A673 (cell line): ENCODE results near the gene NCOR1. TPM values are rescaled to one million over a fixed set of nuclear protein-coding genes. Genes with fewer than 3 reads are reported as not detected.
"Not testable (repeated sequence)": the region's sequence is repeated elsewhere in the genome, so short reads cannot be mapped to it uniquely, and the experiment has no call there.

Source experiments
- BruUV-seq: library from RNA; stranded (reverse); fragments of 400-500 nt; replicated peaks from 2 replicates; lab custom pipeline; 2021; lab: Mats Ljungman, UMichigan
- CTCF ChIA-PET: fragments of 300-600 bp; sonication (Branson Sonifier 250); formaldehyde crosslinking; loops from one replicate; lab custom pipeline; 2022; ENCODE audit warnings: antibody characterized with exemption; lab: Charles Lee
- POLR2A ChIA-PET: fragments of 300-600 bp; sonication (Branson Sonifier 250); formaldehyde crosslinking; loops from one replicate; lab custom pipeline; 2022; ENCODE audit warnings: antibody characterized with exemption; ENCODE audit not compliant: low non-redundant PET; lab: Charles Lee
- DNase-seq: peaks from one replicate; pipeline ENCODE4 v3.0.0-alpha.2; 2015; ENCODE audit warnings: low spot score
- H3K27ac ChIP-seq: fragments of 200-600 bp; sonication (generic); 2 replicates; pipeline ENCODE4 v1.5.1; 2016; ENCODE audit warnings: mixed run types, low read depth, mild to moderate bottlenecking, mixed read lengths, antibody characterized with exemption, low read length; ENCODE audit not compliant: poor library complexity, severe bottlenecking
- H3K27me3 ChIP-seq: fragments of 200-600 bp; sonication (generic); replicated peaks from 2 replicates; pipeline ENCODE4 v1.6.1; 2017; ENCODE audit warnings: mixed run types, low read depth, mild to moderate bottlenecking, mixed read lengths, antibody characterized with exemption, low read length; ENCODE audit not compliant: insufficient read depth, poor library complexity
- H3K36me3 ChIP-seq: fragments of 200-600 bp; sonication (generic); 2 replicates; pipeline ENCODE4 v1.6.1; 2016; ENCODE audit warnings: mixed run types, mild to moderate bottlenecking, mixed read lengths, antibody characterized with exemption, low read length; ENCODE audit not compliant: insufficient read depth, poor library complexity, severe bottlenecking
- H3K4me1 ChIP-seq: fragments of 200-600 bp; sonication (generic); 2 replicates; pipeline ENCODE4 v1.6.1; 2017; ENCODE audit warnings: mixed run types, mild to moderate bottlenecking, mixed read lengths, antibody characterized with exemption, low read length; ENCODE audit not compliant: insufficient read depth, poor library complexity, severe bottlenecking
- H3K4me3 ChIP-seq: fragments of 200-600 bp; sonication (generic); 2 replicates; pipeline ENCODE4 v1.5.1; 2016; ENCODE audit warnings: low read depth, mixed run types, mild to moderate bottlenecking, mixed read lengths, low read length; ENCODE audit not compliant: poor library complexity, severe bottlenecking
- H3K9me3 ChIP-seq: fragments of 200-600 bp; sonication (generic); 2 replicates; pipeline ENCODE4 v1.6.1; 2016; ENCODE audit warnings: mixed run types, low read depth, mild to moderate bottlenecking, mixed read lengths, antibody characterized with exemption, low read length; ENCODE audit not compliant: poor library complexity, severe bottlenecking
- EZH2 ChIP-seq: fragments of 200-600 bp; sonication (generic); IDR thresholded peaks from 2 replicates; pipeline ENCODE4 v1.6.1; 2017; ENCODE audit warnings: borderline replicate concordance, low read depth, mild to moderate bottlenecking, mixed read lengths, antibody characterized with exemption, low read length; ENCODE audit not compliant: poor library complexity, severe bottlenecking
- intact Hi-C: fragments of 100-400 bp; cut with micrococcal nuclease; formaldehyde crosslinking; loops from one replicate; pipeline ENCODE4 v1.10.0; 2022; ENCODE audit not compliant: unreplicated experiment
- total RNA-seq: library from RNA; stranded (reverse); gene quantifications from 2 replicates; pipeline ENCODE4 v1.2.3, GENCODE V29; 2021
- TF ChIP-seq, protein P1 (sequence below): fragments of 300-800, 200-600 bp; sonication (generic); conservative IDR thresholded peaks from 2 replicates; pipeline ENCODE4 v1.5.1; 2017; ENCODE audit warnings: low read depth, mild to moderate bottlenecking, antibody characterized with exemption, low read length, moderate library complexity, mixed read lengths

The NCOR1 gene
- total RNA-seq, 1 experiment from 2014 or later: 150 TPM

GRCh38 chr17:16121915-16122314 is 93.4 kb downstream of the NCOR1 start:
- intact Hi-C loops: no loop called here
- Histone ChIP-seq H3K27ac (no peak overlapping the region), H3K4me1 (no peaks in the 10 kb centered on the region), H3K27me3 (no peaks in the 10 kb centered on the region), H3K4me3 (no peak overlapping the region), H3K36me3 (peaks cover 57% of the 10 kb centered on the region), H3K9me3 (no peaks in the 10 kb centered on the region)
- ChIA-PET POLR2A (no interaction called here), CTCF (no interaction called here)
- DNase-seq: no peak
- BruUV-seq: no TSS peak
- TF ChIP-seq, protein P1, sequence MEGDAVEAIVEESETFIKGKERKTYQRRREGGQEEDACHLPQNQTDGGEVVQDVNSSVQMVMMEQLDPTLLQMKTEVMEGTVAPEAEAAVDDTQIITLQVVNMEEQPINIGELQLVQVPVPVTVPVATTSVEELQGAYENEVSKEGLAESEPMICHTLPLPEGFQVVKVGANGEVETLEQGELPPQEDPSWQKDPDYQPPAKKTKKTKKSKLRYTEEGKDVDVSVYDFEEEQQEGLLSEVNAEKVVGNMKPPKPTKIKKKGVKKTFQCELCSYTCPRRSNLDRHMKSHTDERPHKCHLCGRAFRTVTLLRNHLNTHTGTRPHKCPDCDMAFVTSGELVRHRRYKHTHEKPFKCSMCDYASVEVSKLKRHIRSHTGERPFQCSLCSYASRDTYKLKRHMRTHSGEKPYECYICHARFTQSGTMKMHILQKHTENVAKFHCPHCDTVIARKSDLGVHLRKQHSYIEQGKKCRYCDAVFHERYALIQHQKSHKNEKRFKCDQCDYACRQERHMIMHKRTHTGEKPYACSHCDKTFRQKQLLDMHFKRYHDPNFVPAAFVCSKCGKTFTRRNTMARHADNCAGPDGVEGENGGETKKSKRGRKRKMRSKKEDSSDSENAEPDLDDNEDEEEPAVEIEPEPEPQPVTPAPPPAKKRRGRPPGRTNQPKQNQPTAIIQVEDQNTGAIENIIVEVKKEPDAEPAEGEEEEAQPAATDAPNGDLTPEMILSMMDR: no peak
- no peak for TF ChIP-seq EZH2

GRCh38 chr17:16120937-16121336 is 94.4 kb downstream of the NCOR1 start:
- H3K4me3 ChIP-seq: no peak overlapping the region
- intact Hi-C loops: no loop called here
- H3K36me3 ChIP-seq: peaks cover 59% of the 10 kb centered on the region
- CTCF ChIA-PET: no interaction called here
- POLR2A ChIA-PET: no interaction called here
- no peaks in the 10 kb centered on the region for H3K4me1 ChIP-seq
- no peaks in the 10 kb centered on the region for H3K27me3 ChIP-seq
- DNase-seq: no peak
- no peak overlapping the region for H3K27ac ChIP-seq
- TF ChIP-seq, protein P1: no peak
- no peak for TF ChIP-seq EZH2
- H3K9me3 ChIP-seq: no peaks in the 10 kb centered on the region
- no TSS peak for BruUV-seq

DNA sequence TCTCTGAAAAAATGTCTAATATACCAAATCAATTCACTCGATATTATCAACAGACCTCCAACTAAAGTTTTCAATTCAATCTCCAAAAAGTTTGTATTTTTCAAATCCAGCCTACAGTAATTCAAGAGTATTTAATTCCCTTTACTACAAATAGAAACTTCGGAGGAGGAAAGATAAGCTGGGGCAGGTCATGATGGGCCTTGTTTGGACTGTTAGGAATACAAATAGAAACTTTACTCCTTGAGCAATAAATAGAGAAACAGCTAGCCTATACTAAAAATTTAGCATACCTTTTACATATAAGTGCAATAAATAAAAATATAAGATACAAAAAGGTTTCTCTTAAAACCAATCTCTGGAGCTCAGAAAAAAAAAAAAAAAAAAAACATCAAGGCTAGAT is 98.2 kb downstream of the NCOR1 start:
- Histone ChIP-seq H3K36me3 (peaks cover 74% of the 10 kb centered on the region), H3K4me3 (no peak overlapping the region), H3K9me3 (no peaks in the 10 kb centered on the region), H3K27me3 (no peaks in the 10 kb centered on the region), H3K4me1 (no peaks in the 10 kb centered on the region), H3K27ac (no peak overlapping the region)
- no peak for TF ChIP-seq EZH2
- TF ChIP-seq, protein P1: no peak
- DNase-seq: no peak
- ChIA-PET CTCF (interaction anchor here (0.5 kb wide), 1 partner anchor 259 kb away, joined by 4 read pairs; no protein-coding TSS in a partner anchor), POLR2A (interaction anchor here (0.6 kb wide), 1 partner anchor 326 kb away, joined by 8 read pairs; no protein-coding TSS in a partner anchor)
- no TSS peak for BruUV-seq
- intact Hi-C loops: no loop called here

DNA sequence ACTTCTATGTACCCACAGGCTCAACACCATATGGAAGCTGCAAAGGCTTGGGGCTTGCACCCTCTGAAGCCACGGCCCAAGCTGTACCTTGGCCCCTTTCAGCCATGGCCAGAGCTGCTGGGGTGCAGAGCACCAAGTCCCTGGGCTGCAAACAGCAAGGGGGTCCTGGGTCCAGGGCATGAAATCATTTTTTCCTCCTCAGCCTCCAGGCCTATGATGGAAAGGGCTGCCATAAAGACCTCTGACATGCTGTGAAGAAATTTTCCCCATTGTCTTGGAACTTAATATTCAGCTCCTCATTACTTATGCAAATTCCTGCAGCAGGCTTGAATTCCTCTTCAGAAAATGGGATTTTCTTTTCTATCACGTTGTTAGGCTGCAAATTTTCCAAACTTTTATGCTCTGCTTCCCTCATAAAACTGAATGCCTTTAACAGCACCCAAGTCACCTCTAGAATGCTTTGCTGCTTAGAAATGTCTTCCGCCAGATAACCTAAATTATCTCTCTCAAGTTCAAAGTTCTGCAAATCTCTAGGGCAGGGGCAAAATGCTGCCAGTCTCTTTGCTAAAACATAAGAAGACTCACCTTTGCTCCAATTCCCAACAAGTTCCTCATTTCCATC is 100.1 kb downstream of the NCOR1 start:
- CTCF ChIA-PET: not testable (repeated sequence)

More for the DNA sequence above, 100.1 kb downstream of the NCOR1 start:
- BruUV-seq, H3K4me1 ChIP-seq, H3K9me3 ChIP-seq, H3K27ac ChIP-seq, intact Hi-C loops, H3K4me3 ChIP-seq, DNase-seq, POLR2A ChIA-PET, H3K27me3 ChIP-seq: not testable (repeated sequence)
- peaks cover 61% of the 10 kb centered on the region for H3K36me3 ChIP-seq
